Heart left ventricle (tissue), 16 donors: ENCODE data around the gene TSHZ1. TPM values are rescaled to one million over a fixed set of nuclear protein-coding genes. Genes with fewer than 3 reads are reported as not detected.

Source experiments
- ATAC-seq, 4 donors: fragments of 200-7000 bp; cut with Tn5 transposase; one replicate each; pipeline ENCODE4 v1.9.1; 2020 to 2022; ENCODE audit warnings: moderate library complexity in 4 of 4, mild to moderate bottlenecking in 3 of 4, moderate number of reproducible peaks in 1 of 4
- DNase-seq, 5 donors: peaks; one replicate each; pipeline ENCODE4 v3.0.0-alpha.2; 2020
- H3K27ac ChIP-seq, 12 donors: fragments of 200-600 bp; sonication (generic) in 4 of 12; one replicate each; pipeline versions ENCODE4 v1.5.0 to v1.8.0; 2016 to 2022; ENCODE audit warnings: mild to moderate bottlenecking in 2 of 12
- H3K27me3 ChIP-seq, 9 donors: fragments of 200-600 bp; sonication (generic) in 2 of 9; one replicate each; pipeline versions ENCODE4 v1.5.1 to v1.8.0; 2016 to 2022; ENCODE audit warnings: mild to moderate bottlenecking in 3 of 9
- H3K36me3 ChIP-seq, 9 donors: fragments of 200-600 bp; sonication (generic) in 2 of 9; one replicate each; pipeline versions ENCODE4 v1.5.0 to v1.8.0; 2018 to 2022; ENCODE audit warnings: mild to moderate bottlenecking in 2 of 9
- H3K4me1 ChIP-seq, 12 donors: fragments of 200-600 bp; sonication (generic) in 4 of 12; one replicate each; pipeline versions ENCODE4 v1.5.0 to v1.8.0; 2016 to 2022; ENCODE audit warnings: mild to moderate bottlenecking in 3 of 12
- H3K4me3 ChIP-seq, 12 donors: fragments of 200-600 bp; sonication (generic) in 4 of 12; one replicate each; pipeline versions ENCODE4 v1.5.0 to v1.8.0; 2017 to 2022; ENCODE audit warnings: mild to moderate bottlenecking in 9 of 12, moderate library complexity in 4 of 12
- H3K9me3 ChIP-seq, 12 donors: fragments of 200-600 bp; sonication (generic) in 4 of 12; one replicate each; pipeline versions ENCODE4 v1.5.0 to v1.8.0; 2016 to 2022; ENCODE audit warnings: mild to moderate bottlenecking in 1 of 12
- POLR2A ChIP-seq, 2 donors: fragments of 450-650 bp; IDR thresholded peaks; one replicate each; pipeline ENCODE4 v1.6.1; 2017; ENCODE audit warnings: antibody characterized with exemption in 2 of 2, mild to moderate bottlenecking in 2 of 2, moderate library complexity in 2 of 2
- WGBS, 4 donors: extraction: QIAGEN DNeasy Blood & Tissue Kit in 2 of 4; methylation state at CpG; one replicate each; pipeline versions ENCODE4 v1.1.5 to v1.1.7; 2013 to 2018; 5-methylcytosine and 5-hydroxymethylcytosine counted together
- intact Hi-C, 10 donors: fragments of 100-400 bp; cut with DNase I; formaldehyde crosslinking; loops; one replicate each; pipeline versions ENCODE4 v1.11.1 to v1.14.2; 2022
- polyA plus RNA-seq, 2 donors: library from polyadenylated mRNA; stranded (reverse); fragments of 200-250 nt; gene quantifications; one replicate each; pipeline ENCODE4 v1.2.3, GENCODE V29; 2013
- total RNA-seq, 9 donors: library from RNA; depleted of rRNA in 2 of 9; stranded (reverse); fragments of >200 nt in 2 of 9; fragmentation: NEBNext Ultra II Directional in 3 of 9; extraction: Animal tissue kit (Norgen Biotek cat#: 25700) in 3 of 9; gene quantifications; one replicate each; pipeline versions ENCODE4 v1.1.0 to v1.2.4, GENCODE V29; 2016 to 2023
- TF ChIP-seq, protein P1 (sequence below), 12 donors: fragments of 200-600 bp; sonication (generic) in 4 of 12; IDR thresholded peaks; one replicate each; pipeline versions ENCODE4 v1.5.0 to v1.8.0; 2018 to 2022; ENCODE audit warnings: antibody characterized with exemption in 12 of 12, mild to moderate bottlenecking in 5 of 12
- donor health status: ischemic (EF 13 %, LVEDD 7.1; RV severe dilation, severe dysfunction).
- donor health status: healthy with polysubstance abuse.
- donor health status: DM: no; HTN: yes; CAD: no.
- donor health status: DM: no; HTN: no; CAD: no.
- donor health status: ischemic (EF 25% LVEDD 6.9; RV normal size, moderate dysfunction).
- donor health status: ischemic (EF 25% LVEDD 5.7; RV mildly dilated, moderate dysfunction).
- donor health status: healthy.
- donor health status: DM: yes; HTN: yes; CAD: no.
- donor health status: ischemic (EF 35%, LVEDD 5.7; RV mildly dilated, moderate dysfunction).
- donor health status: nonischemic (EF 11% LVEDD 7.7; RV severe dilation, severe dysfunction).
- donor health status: DM: yes; HTN: yes; CAD: no.
- donor health status: PGD.
- donor health status: ischemic (EF 29% LVEDD 5.4; RV normal size, mild dysfunction).
- donor health status: nonischemic (EF 23%, LVEDD 6.1; RV moderate dilation, normal function).

Gene TSHZ1
- total and polyA plus RNA-seq, 11 donors = 7.5 to 27.9 (median 19.2) TPM

DNA sequence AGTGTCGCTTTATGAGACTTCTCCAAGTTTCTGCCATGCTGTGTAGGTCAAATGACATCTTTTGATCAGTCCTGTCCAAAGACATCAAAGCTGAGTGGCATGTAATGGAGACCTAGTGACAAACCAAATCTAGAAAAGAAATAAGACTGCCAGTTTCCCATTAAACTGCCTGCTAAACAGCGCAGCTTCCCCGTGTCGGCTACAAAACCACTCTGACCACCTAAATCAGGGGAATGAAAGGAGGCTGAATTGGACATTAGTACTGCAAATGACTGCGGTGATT lies 57.7 kb downstream of the TSHZ1 start:
- no peak for ATAC-seq
- intact Hi-C loops = loop anchor here in 2 of 10 donors (5.0 kb wide), 2 partner anchors 51 to 61 kb away; partner anchors contain the start of gene PTGR3 (in 1 of the 2)
- no peaks in the 10 kb centered on the region for H3K27me3 ChIP-seq
- no peak overlapping the region for H3K4me3 ChIP-seq
- TF ChIP-seq, protein P1, sequence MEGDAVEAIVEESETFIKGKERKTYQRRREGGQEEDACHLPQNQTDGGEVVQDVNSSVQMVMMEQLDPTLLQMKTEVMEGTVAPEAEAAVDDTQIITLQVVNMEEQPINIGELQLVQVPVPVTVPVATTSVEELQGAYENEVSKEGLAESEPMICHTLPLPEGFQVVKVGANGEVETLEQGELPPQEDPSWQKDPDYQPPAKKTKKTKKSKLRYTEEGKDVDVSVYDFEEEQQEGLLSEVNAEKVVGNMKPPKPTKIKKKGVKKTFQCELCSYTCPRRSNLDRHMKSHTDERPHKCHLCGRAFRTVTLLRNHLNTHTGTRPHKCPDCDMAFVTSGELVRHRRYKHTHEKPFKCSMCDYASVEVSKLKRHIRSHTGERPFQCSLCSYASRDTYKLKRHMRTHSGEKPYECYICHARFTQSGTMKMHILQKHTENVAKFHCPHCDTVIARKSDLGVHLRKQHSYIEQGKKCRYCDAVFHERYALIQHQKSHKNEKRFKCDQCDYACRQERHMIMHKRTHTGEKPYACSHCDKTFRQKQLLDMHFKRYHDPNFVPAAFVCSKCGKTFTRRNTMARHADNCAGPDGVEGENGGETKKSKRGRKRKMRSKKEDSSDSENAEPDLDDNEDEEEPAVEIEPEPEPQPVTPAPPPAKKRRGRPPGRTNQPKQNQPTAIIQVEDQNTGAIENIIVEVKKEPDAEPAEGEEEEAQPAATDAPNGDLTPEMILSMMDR (IDR thresholded peaks at IDR 0.05) = no peak
- TF ChIP-seq POLR2A (IDR thresholded peaks at IDR 0.05) = no peak
- H3K4me1 ChIP-seq = peaks cover 0 to 41% (median 16%) of the 10 kb centered on the region in 12 donors
- WGBS, 4 donors = 85 to 96% (median 93%) methylated on average over 5 of the region's 5 CpGs
- H3K27ac ChIP-seq = no peak overlapping the region
- no peak for DNase-seq
- no peaks in the 10 kb centered on the region for H3K9me3 ChIP-seq
- no peaks in the 10 kb centered on the region for H3K36me3 ChIP-seq

DNA sequence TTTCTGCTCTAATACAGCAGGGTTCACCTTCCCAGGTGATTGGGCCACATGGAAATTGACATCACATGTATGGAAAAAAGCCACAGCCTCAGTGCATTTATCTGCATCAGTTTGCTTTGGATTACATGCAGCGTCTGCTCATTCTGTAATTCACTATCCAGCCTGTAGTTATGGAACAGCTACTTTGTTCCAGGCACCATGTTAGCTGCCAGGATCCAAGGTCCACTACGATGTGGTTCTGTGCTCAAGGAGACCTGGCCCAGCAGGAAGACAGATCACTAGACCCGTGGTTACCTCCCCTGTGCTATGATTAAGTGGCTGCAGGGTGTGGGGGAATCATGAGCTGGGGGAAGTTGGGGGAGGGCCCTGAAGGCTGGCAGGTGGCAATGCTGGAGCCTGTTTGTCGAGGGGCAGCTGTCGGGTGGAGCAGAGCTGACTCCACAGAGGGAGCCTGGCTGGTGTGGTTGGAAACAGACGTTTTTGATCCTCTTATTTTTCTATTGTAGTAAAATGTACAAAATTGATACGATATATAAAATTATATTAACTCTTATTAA lies 58.6 kb downstream of the TSHZ1 start:
- ATAC-seq = peak in 2 of 4 donors; percentile 8 to 35
- H3K4me1 ChIP-seq = peaks cover 0 to 34% (median 12%) of the 10 kb centered on the region in 12 donors
- H3K4me3 ChIP-seq = no peak overlapping the region
- no peak for DNase-seq
- no peaks in the 10 kb centered on the region for H3K36me3 ChIP-seq
- H3K27me3 ChIP-seq = no peaks in the 10 kb centered on the region
- TF ChIP-seq, protein P1 (IDR thresholded peaks at IDR 0.05) = no peak
- no peak for TF ChIP-seq POLR2A (IDR thresholded peaks at IDR 0.05)
- no peak overlapping the region for H3K27ac ChIP-seq
- 64 to 70% (median 68%) methylated on average over 7 of the region's 7 CpGs for WGBS, 4 donors
- H3K9me3 ChIP-seq = no peaks in the 10 kb centered on the region
- intact Hi-C loops = loop anchor here in 2 of 10 donors (5.0 kb wide), 2 partner anchors 52 to 62 kb away; partner anchors contain the start of gene PTGR3 (in 1 of the 2)

DNA sequence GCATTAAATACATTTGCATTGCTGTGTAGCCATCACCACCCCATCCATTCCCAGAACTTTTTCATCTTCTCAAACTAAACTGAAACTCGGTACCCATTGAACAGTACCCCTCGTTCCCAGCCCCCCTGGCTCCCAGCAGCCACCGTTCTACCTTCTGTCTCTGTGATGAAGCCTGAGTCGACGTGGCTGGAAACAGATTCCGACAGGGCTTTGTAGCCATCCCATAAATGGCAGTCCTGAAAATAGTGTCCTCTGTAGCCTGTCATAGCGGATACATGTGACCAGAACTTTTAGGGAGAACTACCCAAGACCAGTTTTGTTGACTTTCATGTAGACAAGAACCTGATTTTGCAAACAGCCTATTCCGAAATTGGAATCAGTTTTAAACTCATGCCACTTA lies 59.1 kb downstream of the TSHZ1 start:
- 61 to 70% (median 66%) methylated on average over 8 of the region's 8 CpGs for WGBS, 4 donors
- no peak overlapping the region for H3K4me3 ChIP-seq
- no peak overlapping the region for H3K27ac ChIP-seq
- ATAC-seq (peak in 3 of 4 donors; percentile 74 to 88 (median 82)), DNase-seq (no peak)
- H3K4me1 ChIP-seq = peaks cover 0 to 29% (median 8%) of the 10 kb centered on the region in 12 donors
- no peaks in the 10 kb centered on the region for H3K9me3 ChIP-seq
- H3K27me3 ChIP-seq = no peaks in the 10 kb centered on the region
- TF ChIP-seq, protein P1 (IDR thresholded peaks at IDR 0.05) = no peak
- TF ChIP-seq POLR2A (IDR thresholded peaks at IDR 0.05) = no peak
- intact Hi-C loops = loop anchor here in 2 of 10 donors (5.0 kb wide), 2 partner anchors 52 to 62 kb away; partner anchors contain the start of gene PTGR3 (in 1 of the 2)
- no peaks in the 10 kb centered on the region for H3K36me3 ChIP-seq

DNA sequence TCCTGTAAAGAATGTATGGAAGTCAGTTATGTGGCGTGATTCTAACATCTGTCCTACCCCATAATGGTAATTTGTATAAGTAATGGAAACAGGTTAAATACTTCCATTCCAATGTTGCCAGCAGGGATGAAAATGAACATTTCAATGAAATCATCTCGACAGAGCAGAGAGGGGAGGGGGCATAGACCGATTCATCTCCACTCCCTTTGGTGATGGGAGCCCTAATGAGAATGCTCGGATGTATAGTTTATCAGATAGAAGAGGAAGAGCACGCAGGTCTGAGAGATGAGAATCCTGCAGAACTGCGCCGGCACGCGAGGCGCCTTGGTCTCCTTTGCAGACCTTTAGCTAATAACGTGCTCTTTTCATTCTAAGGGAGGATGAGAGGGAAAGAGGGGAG lies 61.4 kb downstream of the TSHZ1 start:
- Histone ChIP-seq H3K27me3 (no peaks in the 10 kb centered on the region), H3K9me3 (no peaks in the 10 kb centered on the region), H3K36me3 (no peaks in the 10 kb centered on the region), H3K4me3 (no peak overlapping the region), H3K27ac (no peak overlapping the region), H3K4me1 (peaks cover 0 to 41% (median 12%) of the 10 kb centered on the region in 12 donors)
- 82 to 95% (median 93%) methylated on average over 11 of the region's 11 CpGs for WGBS, 4 donors
- intact Hi-C loops = no loop called here
- TF ChIP-seq, protein P1 (IDR thresholded peaks at IDR 0.05) = no peak
- no peak for TF ChIP-seq POLR2A (IDR thresholded peaks at IDR 0.05)
- no peak for DNase-seq
- no peak for ATAC-seq
